Neural crest cell (in vitro differentiated cells): ENCODE results near the gene TARBP2. TPM values are rescaled to one million over a fixed set of nuclear protein-coding genes. Genes with fewer than 3 reads are reported as not detected.
A peak's percentile ranks its signal among the peaks of the same experiment; 100 is the strongest.

Source experiments
- DNase-seq: peaks from one replicate; pipeline ENCODE4 v3.0.0; 2021; ENCODE audit warnings: low read depth, mixed read lengths, low spot score
- H3K27ac Mint-ChIP-seq: one replicate; pipeline ENCODE4 v1.8.0; 2021; ENCODE audit warnings: mild to moderate bottlenecking, mixed read lengths; ENCODE audit not compliant: unreplicated experiment
- H3K27me3 Mint-ChIP-seq: 2 replicates; pipeline ENCODE4 v1.8.0; 2021; ENCODE audit warnings: low read depth, mild to moderate bottlenecking, mixed read lengths
- H3K36me3 Mint-ChIP-seq: 2 replicates; pipeline ENCODE4 v1.8.0; 2021; ENCODE audit warnings: low read depth, mild to moderate bottlenecking, mixed read lengths
- H3K4me1 Mint-ChIP-seq: 2 replicates; pipeline ENCODE4 v1.8.0; 2021; ENCODE audit warnings: mixed read lengths
- H3K4me3 Mint-ChIP-seq: one replicate; pipeline ENCODE4 v1.8.0; 2021; ENCODE audit warnings: mild to moderate bottlenecking, mixed read lengths
- H3K9me3 Mint-ChIP-seq: 2 replicates; pipeline ENCODE4 v1.8.0; 2021; ENCODE audit warnings: mixed read lengths
- CTCF ChIP-seq: fragments of 200-600 bp; sonication (generic); conservative IDR thresholded peaks from 2 replicates; pipeline ENCODE4 v1.5.0; 2021; ENCODE audit warnings: antibody characterized with exemption, mild to moderate bottlenecking
- total RNA-seq: library from RNA; stranded (reverse); gene quantifications from 2 replicates; pipeline ENCODE4 v1.2.1, GENCODE V29; 2021

Gene TARBP2
- total RNA-seq, 1 donor from 2014 or later, result 73.1 TPM

- Mint-ChIP-seq H3K4me3 (no peak overlapping the region), H3K9me3 (no peaks in the 10 kb centered on the region), H3K27me3 (no peaks in the 10 kb centered on the region), H3K4me1 (no peaks in the 10 kb centered on the region), H3K36me3 (no peaks in the 10 kb centered on the region), H3K27ac (no peak overlapping the region)
- no peak for TF ChIP-seq CTCF
- no peak for DNase-seq
Measured at GRCh38 chr12:53514628-53515290, 13.7 kb downstream of the TARBP2 start.

DNA sequence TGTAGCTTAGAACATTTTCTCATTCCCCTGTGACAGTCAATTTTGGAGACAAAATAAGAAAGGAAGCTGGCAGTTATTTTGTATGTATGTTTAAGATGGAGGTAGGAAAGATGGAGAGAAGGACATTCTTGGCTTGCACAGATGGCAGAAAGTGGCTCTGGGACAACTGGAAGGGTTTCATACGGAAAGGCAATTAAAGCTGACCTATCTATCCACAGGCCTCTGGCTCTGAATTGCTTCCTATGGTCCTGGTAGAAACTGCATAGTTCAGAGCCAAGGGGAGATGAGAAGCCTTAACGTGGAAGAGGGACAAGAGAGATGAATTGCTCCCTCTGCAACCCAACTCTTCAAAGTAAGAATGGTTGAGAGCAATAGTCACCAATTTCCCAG is 14.2 kb downstream of the TARBP2 start:
- no peak overlapping the region for H3K27ac Mint-ChIP-seq
- no peak for TF ChIP-seq CTCF
- no peak overlapping the region for H3K4me3 Mint-ChIP-seq
- no peaks in the 10 kb centered on the region for H3K9me3 Mint-ChIP-seq
- H3K27me3 Mint-ChIP-seq, result no peaks in the 10 kb centered on the region
- no peaks in the 10 kb centered on the region for H3K36me3 Mint-ChIP-seq
- no peaks in the 10 kb centered on the region for H3K4me1 Mint-ChIP-seq
- DNase-seq, result no peak

GRCh38 chr12:53516758-53517455 is 15.8 kb downstream of the TARBP2 start:
- Mint-ChIP-seq H3K9me3 (no peaks in the 10 kb centered on the region), H3K27ac (peak overlapping the region; percentile 30), H3K4me1 (no peaks in the 10 kb centered on the region), H3K4me3 (no peak overlapping the region), H3K36me3 (peaks cover 4% of the 10 kb centered on the region), H3K27me3 (no peaks in the 10 kb centered on the region)
- TF ChIP-seq CTCF, result no peak
- DNase-seq, result no peak

DNA sequence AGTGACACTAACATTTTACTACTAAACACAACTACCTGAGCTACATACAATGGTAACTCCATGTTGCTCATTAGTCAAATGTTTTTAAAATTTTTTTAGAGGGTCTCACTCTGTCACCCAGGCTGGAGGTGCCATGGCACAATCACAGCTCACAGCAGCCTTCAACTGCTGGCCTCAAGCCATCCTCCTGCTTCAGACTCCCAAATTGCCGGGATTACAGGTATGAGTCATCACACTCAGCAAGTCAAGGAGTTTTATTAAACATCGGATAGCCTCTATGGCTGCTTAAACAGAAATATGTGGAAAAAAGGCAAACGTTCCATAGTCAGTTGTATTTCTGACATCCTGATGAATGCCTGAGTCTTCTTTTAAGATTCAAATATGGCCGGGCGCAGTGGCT is 17.3 kb downstream of the TARBP2 start:
- no peaks in the 10 kb centered on the region for H3K4me1 Mint-ChIP-seq

GRCh38 chr12:53523131-53523530 is 22.0 kb downstream of the TARBP2 start:
- Mint-ChIP-seq H3K9me3 (no peaks in the 10 kb centered on the region), H3K4me1 (no peaks in the 10 kb centered on the region), H3K36me3 (peaks cover 4% of the 10 kb centered on the region), H3K27me3 (no peaks in the 10 kb centered on the region), H3K4me3 (no peak overlapping the region), H3K27ac (no peak overlapping the region)
- TF ChIP-seq CTCF, result no peak
- DNase-seq, result no peak

More for the DNA sequence above, 17.3 kb downstream of the TARBP2 start:
- H3K9me3 Mint-ChIP-seq, result no peaks in the 10 kb centered on the region
- no peak for TF ChIP-seq CTCF
- no peak overlapping the region for H3K27ac Mint-ChIP-seq
- H3K4me3 Mint-ChIP-seq, result no peak overlapping the region
- no peaks in the 10 kb centered on the region for H3K27me3 Mint-ChIP-seq
- DNase-seq, result no peak
- H3K36me3 Mint-ChIP-seq, result peaks cover 4% of the 10 kb centered on the region
